IMR-90 (cell line): ENCODE measurements around the gene GLRA2. TPM values are rescaled to one million over a fixed set of nuclear protein-coding genes. Genes with fewer than 3 reads are reported as not detected.

ENCODE experiments used
- ATAC-seq: fragments of 200-7000 bp; cut with Tn5 transposase; 2 replicates; pipeline ENCODE4 v1.9.1; 2020; ENCODE audit warnings: low read depth, mild to moderate bottlenecking, moderate library complexity
- BruUV-seq: library from RNA; stranded (reverse); fragments of 400-500 nt; replicated peaks from 2 replicates; lab custom pipeline; 2021; lab: Mats Ljungman, UMichigan
- CTCF ChIA-PET: fragments of 300-600 bp; formaldehyde crosslinking; extraction: SDS; loops from one replicate; lab custom pipeline; 2021; ENCODE audit warnings: antibody characterized with exemption; lab: Yijun Ruan, JAX
- POLR2A ChIA-PET: fragments of 300-600 bp; sonication (Branson Sonifier 250); formaldehyde crosslinking; loops from one replicate; lab custom pipeline; 2022; ENCODE audit warnings: antibody characterized with exemption; ENCODE audit not compliant: unreplicated experiment; lab: Charles Lee
- DNase-seq: peaks from one replicate; pipeline ENCODE4 v3.0.0; 2013
- H2AFZ ChIP-seq: replicated peaks from 2 replicates; pipeline ENCODE3; 2013; ENCODE audit warnings: low read length, mild to moderate bottlenecking; ENCODE audit not compliant: poor library complexity
- H2AK5ac ChIP-seq: 2 replicates; pipeline ENCODE4 v1.6.1; 2013; ENCODE audit warnings: low read depth, low read length, inconsistent platforms
- H2AK9ac ChIP-seq: replicated peaks from 2 replicates; pipeline ENCODE3; 2013; ENCODE audit warnings: mild to moderate bottlenecking, low read depth, low read length, moderate library complexity; ENCODE audit not compliant: poor library complexity
- H2BK120ac ChIP-seq: 2 replicates; pipeline ENCODE4 v1.6.1; 2013; ENCODE audit warnings: low read depth, low read length, inconsistent platforms
- H2BK15ac ChIP-seq: 3 replicates; pipeline ENCODE4 v1.6.1; 2013; ENCODE audit warnings: low read depth, low read length, inconsistent platforms
- H2BK20ac ChIP-seq: 2 replicates; pipeline ENCODE4 v1.6.1; 2013; ENCODE audit warnings: low read depth, mild to moderate bottlenecking, inconsistent platforms, low read length, moderate library complexity
- H2BK5ac ChIP-seq: 2 replicates; pipeline ENCODE4 v1.6.1; 2013; ENCODE audit warnings: mild to moderate bottlenecking, low read depth, low read length, inconsistent platforms; ENCODE audit not compliant: poor library complexity, severe bottlenecking
- H3K14ac ChIP-seq: replicated peaks from 2 replicates; pipeline ENCODE4 v1.6.1; 2013; ENCODE audit warnings: low read depth, low read length, inconsistent platforms
- H3K18ac ChIP-seq: 2 replicates; pipeline ENCODE4 v1.6.1; 2013; ENCODE audit warnings: low read depth, low read length, control low read depth
- H3K23ac ChIP-seq: 2 replicates; pipeline ENCODE4 v1.6.1; 2013; ENCODE audit warnings: low read depth, low read length, inconsistent platforms
- H3K27ac ChIP-seq: 2 replicates; pipeline ENCODE4 v1.5.1; 2013; ENCODE audit warnings: mild to moderate bottlenecking, control low read depth, low read length; ENCODE audit not compliant: insufficient read depth
- H3K27me3 ChIP-seq: 2 replicates; pipeline ENCODE4 v1.6.1; 2013; ENCODE audit warnings: low read length; ENCODE audit not compliant: control insufficient read depth, insufficient read depth
- H3K36me3 ChIP-seq: 2 replicates; pipeline ENCODE4 v1.6.1; 2013; ENCODE audit warnings: low read length, mixed read lengths; ENCODE audit not compliant: control insufficient read depth, insufficient read depth
- H3K4ac ChIP-seq: 2 replicates; pipeline ENCODE4 v1.6.1; 2013; ENCODE audit warnings: low read depth, low read length, inconsistent platforms
- H3K4me1 ChIP-seq: 2 replicates; pipeline ENCODE4 v1.6.1; 2013; ENCODE audit warnings: low read length, mixed read lengths; ENCODE audit not compliant: control insufficient read depth, insufficient read depth
- H3K4me2 ChIP-seq: 2 replicates; pipeline ENCODE4 v1.6.1; 2013; ENCODE audit warnings: low read depth, mild to moderate bottlenecking, control low read depth, low read length, moderate library complexity
- H3K4me3 ChIP-seq: 2 replicates; pipeline ENCODE4 v1.5.1; 2013; ENCODE audit warnings: low read depth, mild to moderate bottlenecking, control low read depth, low read length, moderate library complexity; ENCODE audit not compliant: insufficient read depth
- H3K56ac ChIP-seq: 2 replicates; pipeline ENCODE4 v1.6.1; 2013; ENCODE audit warnings: low read length, inconsistent platforms; ENCODE audit not compliant: insufficient read depth; ENCODE audit errors: extremely low read depth
- H3K79me1 ChIP-seq, 2 experiments: 2 replicates each; pipeline ENCODE4 v1.6.1; 2013; ENCODE audit warnings: low read length in 2 of 2, inconsistent platforms in 1 of 2, low read depth in 1 of 2
- H3K9ac ChIP-seq: 2 replicates; pipeline ENCODE4 v1.6.1; 2013; ENCODE audit warnings: low read depth, low read length, control low read depth
- H3K9me1 ChIP-seq: 2 replicates; pipeline ENCODE4 v1.6.1; 2013; ENCODE audit warnings: low read length, inconsistent platforms; ENCODE audit not compliant: insufficient read depth
- H3K9me3 ChIP-seq: 2 replicates; pipeline ENCODE4 v1.6.1; 2013; ENCODE audit warnings: low read length; ENCODE audit not compliant: control insufficient read depth, insufficient read depth
- H4K20me1 ChIP-seq: 2 replicates; pipeline ENCODE4 v1.6.1; 2013; ENCODE audit warnings: low read length, inconsistent platforms; ENCODE audit not compliant: insufficient read depth
- H4K5ac ChIP-seq: 2 replicates; pipeline ENCODE4 v1.6.1; 2013; ENCODE audit warnings: mild to moderate bottlenecking, low read depth, low read length, control low read depth
- H4K8ac ChIP-seq, 2 experiments: 2 replicates each; pipeline ENCODE4 v1.6.1; 2013; ENCODE audit warnings: low read depth in 2 of 2, low read length in 2 of 2, control low read depth in 1 of 2, inconsistent platforms in 1 of 2
- H4K91ac ChIP-seq: 2 replicates; pipeline ENCODE4 v1.6.1; 2013; ENCODE audit warnings: low read depth, low read length, inconsistent platforms; ENCODE audit not compliant: insufficient read depth
- MAZ ChIP-seq: IDR thresholded peaks from 2 replicates; pipeline ENCODE4 v1.6.1; 2012; ENCODE audit warnings: low read depth, mild to moderate bottlenecking, low read length, improper control_type of control experiment, moderate library complexity, borderline replicate concordance
- RAD21 ChIP-seq: IDR thresholded peaks from 2 replicates; pipeline ENCODE4 v1.6.1; 2012; ENCODE audit warnings: low read length, improper control_type of control experiment
- WGBS, 2 experiments: methylation state at CpG; one replicate each; pipeline versions ENCODE4 v1.1.5 to v1.1.7; 2013; ENCODE audit warnings: missing lambda C conversion rate in 2 of 2; ENCODE audit not compliant: insufficient read length in 1 of 2; ENCODE audit errors: extremely low coverage in 2 of 2; 5-methylcytosine and 5-hydroxymethylcytosine counted together
- dilution Hi-C: fragments of 300-500 bp; cut with HindIII; formaldehyde crosslinking; loops from one replicate; pipeline ENCODE4 v1.14.3; 2018; ENCODE audit warnings: low sequenced_read_pairs; ENCODE audit not compliant: unreplicated experiment
- in situ Hi-C: fragments of 300-500 bp; cut with MboI; formaldehyde crosslinking; loops from 3 replicates; pipeline ENCODE4 v1.14.3; 2019; ENCODE audit warnings: low sequenced_read_pairs, inconsistent platforms, mixed read lengths
- intact Hi-C: fragments of 100-400 bp; cut with micrococcal nuclease; formaldehyde crosslinking; loops from 2 replicates; pipeline ENCODE4 v1.10.0; 2022
- polyA plus RNA-seq, 3 experiments: library from polyadenylated mRNA; depleted of rRNA; stranded (reverse); fragments of >200 nt; gene quantifications; 2 replicates each; pipeline ENCODE4 v1.2.3, GENCODE V29; 2012; ENCODE audit warnings: low replicate concordance in 1 of 3
- total RNA-seq: library from RNA; depleted of rRNA; stranded (reverse); fragments of >200 nt; gene quantifications from 2 replicates; pipeline ENCODE4 v1.2.3, GENCODE V29; 2012

The GLRA2 gene
- total and polyA plus RNA-seq, 2 of the 4 experiments (the other 2 are of a cell fraction) = not detected

GRCh38 chrX:14533867-14534266 lies 4.5 kb downstream of the GLRA2 start:
- H3K9me1 ChIP-seq = no peaks in the 10 kb centered on the region
- H3K27ac ChIP-seq = no peak overlapping the region
- H3K23ac ChIP-seq = no peak overlapping the region
- no peaks in the 10 kb centered on the region for H4K20me1 ChIP-seq
- no peaks in the 10 kb centered on the region for H3K36me3 ChIP-seq
- no peak overlapping the region for H2AK5ac ChIP-seq
- no peak overlapping the region for H2BK5ac ChIP-seq
- no peak overlapping the region for H2BK15ac ChIP-seq
- no peak overlapping the region for H3K9ac ChIP-seq
- intact Hi-C loops (no loop called here), dilution Hi-C loops (no loop called here), in situ Hi-C loops (no loop called here)
- no peak overlapping the region for H4K8ac ChIP-seq
- no peaks in the 10 kb centered on the region for H3K9me3 ChIP-seq
- H2BK120ac ChIP-seq = no peak overlapping the region
- DNase-seq = no peak
- no CpG with 5 or more reads among the region's 1 CpG for WGBS, 2 experiments
- no peak overlapping the region for H4K5ac ChIP-seq
- no peak overlapping the region for H3K4ac ChIP-seq
- H3K4me3 ChIP-seq = no peak overlapping the region
- no peak overlapping the region for H3K18ac ChIP-seq
- no peaks in the 10 kb centered on the region for H3K79me1 ChIP-seq
- H3K14ac ChIP-seq = no peak overlapping the region
- H2BK20ac ChIP-seq = no peak overlapping the region
- no peak overlapping the region for H3K4me2 ChIP-seq
- no peak overlapping the region for H4K91ac ChIP-seq
- no TSS peak for BruUV-seq
- H3K56ac ChIP-seq = no peak overlapping the region
- no peak overlapping the region for H2AK9ac ChIP-seq
- CTCF ChIA-PET = no interaction called here
- H3K4me1 ChIP-seq = no peaks in the 10 kb centered on the region
- no peaks in the 10 kb centered on the region for H3K27me3 ChIP-seq
- no peak overlapping the region for H2AFZ ChIP-seq
- POLR2A ChIA-PET = no interaction called here
- ATAC-seq = no peak
- TF ChIP-seq RAD21 (no peak), MAZ (no peak)
